ENCODE measurements around the gene PKNOX2. TPM values are rescaled to one million over a fixed set of nuclear protein-coding genes. Genes with fewer than 3 reads are reported as not detected.

The PKNOX2 gene
- total and polyA plus RNA-seq, 2 of the 8 experiments (the other 6 are each of a cell fraction or from before 2014, with no cell fraction given) = 2.0 TPM

GRCh38 chr11:125446279-125446678, 281.7 kb downstream of the PKNOX2 start:
- peaks cover 17 to 34% (median 27%) of the 10 kb centered on the region in 4 experiments for H3K4me1 ChIP-seq (replicated peaks in 1 of 4; ENCODE audit: control insufficient read depth in 3 of 4, insufficient read depth in 4 of 4, low read length in 3 of 4)
- no peak overlapping the region for H2BK20ac ChIP-seq (ENCODE audit: low read length)
- H3K4ac ChIP-seq (replicated peaks; ENCODE audit: insufficient read length, low read depth, low read length) = no peak overlapping the region
- no peak overlapping the region for H4K5ac ChIP-seq (ENCODE audit: insufficient read length, low read depth, low read length)
- no peak for DNase-seq (ENCODE audit: low read depth in 1 of 2, low spot score in 2 of 2)
- no peak overlapping the region for H2AFZ ChIP-seq (ENCODE audit: low read length)
- H4K91ac ChIP-seq (replicated peaks; ENCODE audit: insufficient read length, low read length) = no peak overlapping the region
- CTCF ChIA-PET (ENCODE audit: partially characterized antibody) = no interaction called here
- no peak overlapping the region for H3K27ac ChIP-seq (ENCODE audit: low read depth, low read length)
- H2BK5ac ChIP-seq (ENCODE audit: low read depth, low read length) = no peak overlapping the region
- H3K79me2 ChIP-seq (ENCODE audit: control insufficient read depth in 1 of 2, insufficient read depth in 2 of 2, low read length in 2 of 2) = no peaks in the 10 kb centered on the region
- H2AK5ac ChIP-seq (ENCODE audit: low read depth, low read length) = no peak overlapping the region
- H2BK120ac ChIP-seq (replicated peaks; ENCODE audit: low read depth, low read length) = no peak overlapping the region
- no peak overlapping the region for H4K8ac ChIP-seq (ENCODE audit: extremely low read depth, insufficient read depth, low read length)
- no peaks in the 10 kb centered on the region for H3K9me3 ChIP-seq (ENCODE audit: insufficient read depth in 2 of 2, low read depth in 1 of 2, low read length in 1 of 2)
- no peaks in the 10 kb centered on the region for H3K23me2 ChIP-seq (ENCODE audit: low read depth, low read length)
- no peaks in the 10 kb centered on the region for H3K79me1 ChIP-seq (ENCODE audit: low read depth, low read length)
- FAIRE-seq = no peak
- H2BK15ac ChIP-seq (ENCODE audit: low read length) = no peak overlapping the region
- H3K14ac ChIP-seq (ENCODE audit: insufficient read length) = no peak overlapping the region
- WGBS, 2 experiments (ENCODE audit: extremely low coverage in 1 of 2, insufficient coverage in 1 of 2, insufficient read length in 1 of 2, insufficient replicate concordance in 2 of 2, low coverage in 1 of 2, low lambda C conversion rate in 2 of 2, missing lambda C conversion rate in 1 of 2) = 92% methylated on average over 7 of the region's 7 CpGs; no CpG with 5 or more reads in 1 of the 2 experiments
- H3K23ac ChIP-seq (ENCODE audit: insufficient read length) = no peak overlapping the region
- no peak overlapping the region for H3K4me2 ChIP-seq (ENCODE audit: insufficient read depth in 1 of 2, low read depth in 2 of 2, low read length in 2 of 2)
- no peak overlapping the region for H3K9ac ChIP-seq (replicated peaks in 1 of 4; ENCODE audit: extremely low read depth in 1 of 4, low read depth in 3 of 4, low read length in 3 of 4)
- H3K4me3 ChIP-seq (ENCODE audit: extremely low read depth in 1 of 4, insufficient read depth in 2 of 4, low read depth in 3 of 4, low read length in 4 of 4) = no peak overlapping the region
- H3K36me3 ChIP-seq (ENCODE audit: control insufficient read depth in 2 of 4, insufficient read depth in 4 of 4, low read length in 3 of 4) = peaks cover 0 to 16% (median 0%) of the 10 kb centered on the region in 4 experiments; a peak in 4 of 8 replicates
- POLR2A ChIA-PET (ENCODE audit: partially characterized antibody) = no interaction called here
- no peak overlapping the region for H3K56ac ChIP-seq (replicated peaks; ENCODE audit: insufficient read length, low read depth, low read length)
- no peak overlapping the region for H2BK12ac ChIP-seq (ENCODE audit: low read depth, low read length)
- H4K20me1 ChIP-seq (replicated peaks in 1 of 2; ENCODE audit: control insufficient read depth in 1 of 2, insufficient read depth in 2 of 2, low read length in 2 of 2) = no peaks in the 10 kb centered on the region
- H3K27me3 ChIP-seq (replicated peaks in 1 of 4; ENCODE audit: control insufficient read depth in 3 of 4, extremely low read depth in 1 of 4, insufficient read depth in 3 of 4, low read length in 3 of 4) = no peaks in the 10 kb centered on the region
- H3K18ac ChIP-seq (ENCODE audit: extremely low read depth, low read length) = no peak overlapping the region

Data from H1 (cell line).